Dermis microvascular lymphatic vessel endothelial cell (primary cell): ENCODE measurements around the gene HS1BP3. TPM values are rescaled to one million over a fixed set of nuclear protein-coding genes. Genes with fewer than 3 reads are reported as not detected.

ENCODE experiments used
- DNase-seq, 2 donors: peaks; one replicate each; pipeline versions ENCODE4 v3.0.0 to v3.0.0-alpha.2; 2010; ENCODE audit warnings: low read depth in 2 of 2
- total RNA-seq: library from RNA; depleted of rRNA; stranded (reverse); fragments of >200 nt; gene quantifications from 2 replicates; pipeline ENCODE4 v1.2.1, GENCODE V29; 2014

The HS1BP3 gene
- total RNA-seq, 1 donor from 2014 or later, result 16.9 TPM

- DNase-seq, result no peak
Measured at GRCh38 chr2:20588918-20589871, 61.7 kb downstream of the HS1BP3 start.

- no peak for DNase-seq
Measured at GRCh38 chr2:20585710-20586594, 64.9 kb downstream of the HS1BP3 start.

GRCh38 chr2:20585359-20585709, 65.6 kb downstream of the HS1BP3 start:
- no peak for DNase-seq

- DNase-seq, result peak in 1 of 2 donors; percentile 88
Measured at GRCh38 chr2:20584399-20585358, 66.2 kb downstream of the HS1BP3 start.

- no peak for DNase-seq
Measured at GRCh38 chr2:20584045-20584398, 66.9 kb downstream of the HS1BP3 start.

- no peak for DNase-seq
Measured at GRCh38 chr2:20583425-20583881, 67.4 kb downstream of the HS1BP3 start.

- no peak for DNase-seq
Measured at GRCh38 chr2:20582600-20583221, 68.2 kb downstream of the HS1BP3 start.

- DNase-seq, result no peak
Measured at GRCh38 chr2:20580690-20581437, 70.0 kb downstream of the HS1BP3 start.

GRCh38 chr2:20579866-20580265, 71.0 kb downstream of the HS1BP3 start:
- no peak for DNase-seq

- DNase-seq, result peak; percentile 93 to 100
Measured at GRCh38 chr2:20578895-20579825, 71.7 kb downstream of the HS1BP3 start.

GRCh38 chr2:20578266-20578894, 72.5 kb downstream of the HS1BP3 start:
- peak in 1 of 2 donors; percentile 31 for DNase-seq

- peak in 1 of 2 donors; percentile 67 for DNase-seq
Measured at GRCh38 chr2:20577495-20578235, 73.2 kb downstream of the HS1BP3 start.

GRCh38 chr2:20576598-20577115, 74.2 kb downstream of the HS1BP3 start:
- peak in 1 of 2 donors; percentile 42 for DNase-seq

GRCh38 chr2:20575935-20576597, 74.8 kb downstream of the HS1BP3 start:
- no peak for DNase-seq

GRCh38 chr2:20575414-20575813, 75.5 kb downstream of the HS1BP3 start:
- DNase-seq, result no peak

GRCh38 chr2:20574930-20575329, 76.0 kb downstream of the HS1BP3 start:
- peak; percentile 92 to 98 for DNase-seq

GRCh38 chr2:20574423-20574911, 76.4 kb downstream of the HS1BP3 start:
- no peak for DNase-seq
